GM19351 (cell line): ENCODE results near the gene SPECC1L.

Experiments used
- ATAC-seq: cut with Tn5 transposase; IDR thresholded peaks from one replicate; pipeline ENCODE4 v1.9.1; 2021; ENCODE audit warnings: mild to moderate bottlenecking, moderate library complexity; ENCODE audit not compliant: unreplicated experiment

The SPECC1L gene

GRCh38 chr22:24411256-24412004, 140.8 kb downstream of the SPECC1L start:
- ATAC-seq: no peak

- ATAC-seq: no peak
Observed at GRCh38 chr22:24412274-24412673, 141.6 kb downstream of the SPECC1L start.

- ATAC-seq: no peak
Observed at GRCh38 chr22:24413271-24413670, 142.6 kb downstream of the SPECC1L start.

- no peak for ATAC-seq
Observed at GRCh38 chr22:24413736-24414385, 143.2 kb downstream of the SPECC1L start.

- no peak for ATAC-seq
Observed at GRCh38 chr22:24414523-24414922, 143.9 kb downstream of the SPECC1L start.

- ATAC-seq: no peak
Observed at GRCh38 chr22:24414984-24415945, 144.6 kb downstream of the SPECC1L start.

GRCh38 chr22:24416095-24416494, 145.5 kb downstream of the SPECC1L start:
- no peak for ATAC-seq

- ATAC-seq: no peak
Observed at GRCh38 chr22:24416611-24417010, 146.0 kb downstream of the SPECC1L start.

- ATAC-seq: no peak
Observed at GRCh38 chr22:24417200-24417599, 146.6 kb downstream of the SPECC1L start.

GRCh38 chr22:24417901-24418641, 147.4 kb downstream of the SPECC1L start:
- ATAC-seq: no peak

GRCh38 chr22:24418786-24419474, 148.3 kb downstream of the SPECC1L start:
- no peak for ATAC-seq

GRCh38 chr22:24419475-24419850, 148.8 kb downstream of the SPECC1L start:
- ATAC-seq: no peak

GRCh38 chr22:24420072-24420976, 149.7 kb downstream of the SPECC1L start:
- no peak for ATAC-seq

- no peak for ATAC-seq
Observed at GRCh38 chr22:24420977-24421343, 150.3 kb downstream of the SPECC1L start.

- no peak for ATAC-seq
Observed at GRCh38 chr22:24421428-24421931, 150.8 kb downstream of the SPECC1L start.

GRCh38 chr22:24422102-24422665, 151.6 kb downstream of the SPECC1L start:
- no peak for ATAC-seq

- no peak for ATAC-seq
Observed at GRCh38 chr22:24423519-24424000, 152.9 kb downstream of the SPECC1L start.
